Measurements from ENCODE around the gene KCNQ1OT1. TPM values are rescaled to one million over a fixed set of nuclear protein-coding genes. Genes with fewer than 3 reads are reported as not detected.

KCNQ1OT1 gene
- total RNA-seq, 2 donors from 2014 or later = 0.52 to 1.1 TPM

DNA sequence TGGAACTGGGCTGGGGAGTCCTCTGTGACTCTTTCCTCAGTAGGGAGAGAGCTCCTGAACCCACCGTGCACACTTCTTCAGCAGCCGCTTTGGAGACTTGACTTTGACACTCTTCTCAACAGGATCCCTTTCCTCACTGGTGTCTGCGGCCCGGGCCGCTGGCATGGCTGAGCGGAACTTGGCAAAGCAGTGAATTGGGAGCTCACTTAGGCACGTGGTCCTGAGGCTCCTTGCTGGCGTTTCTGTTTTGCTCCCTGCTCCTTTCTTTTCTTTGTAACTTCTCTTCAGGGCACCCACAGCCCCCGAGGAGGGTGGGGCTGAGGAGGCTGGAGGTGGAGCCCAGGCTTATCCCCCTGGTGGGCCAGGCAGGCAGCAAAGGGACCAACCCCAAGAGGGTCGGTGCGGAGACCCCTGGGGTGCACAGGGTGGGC is 8.4 kb upstream of the KCNQ1OT1 start:
- Mint-ChIP-seq H3K27ac (no peak overlapping the region), H3K9me3 (no peaks in the 10 kb centered on the region), H3K36me3 (no peaks in the 10 kb centered on the region), H3K4me3 (no peak overlapping the region), H3K4me1 (ENCODE audit: low read depth in 2 of 2) (no peaks in the 10 kb centered on the region), H3K27me3 (peaks cover 3 to 15% of the 10 kb centered on the region in 2 donors)
- DNase-seq (ENCODE audit: low spot score) (no peak), ATAC-seq (no peak)

DNA sequence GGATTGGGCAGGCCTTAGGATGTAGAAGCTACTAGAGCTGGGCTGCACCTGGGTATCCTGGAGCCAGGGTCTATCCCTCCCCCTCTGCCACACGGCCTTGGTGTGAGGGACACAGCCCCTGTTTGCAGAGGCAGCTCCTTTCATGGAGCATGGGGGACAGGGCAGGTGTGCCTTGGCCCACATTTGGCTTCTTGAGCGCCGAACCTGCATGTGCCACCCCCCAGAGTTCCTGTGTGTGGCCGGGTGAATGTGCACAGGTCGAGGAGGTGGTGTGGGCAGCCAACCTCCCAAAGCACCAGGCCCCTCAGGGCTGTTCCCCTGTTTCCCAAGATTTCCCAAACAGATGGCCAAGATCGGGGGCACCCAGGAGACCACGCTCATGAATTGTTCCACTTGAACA is 7.9 kb upstream of the KCNQ1OT1 start:
- DNase-seq (ENCODE audit: low spot score) (no peak), ATAC-seq (peak in 1 of 2 donors; percentile 3)
- peaks cover 3 to 15% of the 10 kb centered on the region in 2 donors for H3K27me3 Mint-ChIP-seq
- no peak overlapping the region for H3K27ac Mint-ChIP-seq
- no peaks in the 10 kb centered on the region for H3K9me3 Mint-ChIP-seq
- no peaks in the 10 kb centered on the region for H3K4me1 Mint-ChIP-seq (ENCODE audit: low read depth in 2 of 2)
- H3K36me3 Mint-ChIP-seq = no peaks in the 10 kb centered on the region
- no peak overlapping the region for H3K4me3 Mint-ChIP-seq

DNA sequence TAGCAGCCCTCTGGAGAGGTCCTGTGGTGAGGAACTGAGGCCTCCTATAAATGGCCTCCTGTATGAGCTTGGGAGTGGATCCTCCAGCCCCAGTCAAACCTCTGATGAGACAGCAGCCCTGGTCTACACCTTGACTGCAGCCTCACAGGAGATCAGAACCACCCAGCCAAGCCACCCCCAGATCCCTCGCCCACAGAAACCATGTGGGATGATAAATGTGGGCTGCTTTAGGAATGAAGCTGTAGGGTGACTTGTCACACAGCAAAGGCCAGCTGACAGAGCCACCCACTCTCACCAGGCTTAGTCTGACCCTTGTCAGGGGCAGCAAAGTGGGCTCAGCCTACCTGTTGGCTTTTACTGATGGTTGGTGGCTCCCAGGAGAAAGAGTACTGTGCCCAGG is 6.5 kb upstream of the KCNQ1OT1 start:
- DNase-seq (ENCODE audit: low spot score) (no peak), ATAC-seq (peak in 1 of 2 donors; percentile 29)
- H3K4me1 Mint-ChIP-seq (ENCODE audit: low read depth in 2 of 2) = no peaks in the 10 kb centered on the region
- H3K27me3 Mint-ChIP-seq = peaks cover 3 to 15% of the 10 kb centered on the region in 2 donors
- no peak overlapping the region for H3K4me3 Mint-ChIP-seq
- no peaks in the 10 kb centered on the region for H3K36me3 Mint-ChIP-seq
- no peak overlapping the region for H3K27ac Mint-ChIP-seq
- H3K9me3 Mint-ChIP-seq = no peaks in the 10 kb centered on the region

DNA sequence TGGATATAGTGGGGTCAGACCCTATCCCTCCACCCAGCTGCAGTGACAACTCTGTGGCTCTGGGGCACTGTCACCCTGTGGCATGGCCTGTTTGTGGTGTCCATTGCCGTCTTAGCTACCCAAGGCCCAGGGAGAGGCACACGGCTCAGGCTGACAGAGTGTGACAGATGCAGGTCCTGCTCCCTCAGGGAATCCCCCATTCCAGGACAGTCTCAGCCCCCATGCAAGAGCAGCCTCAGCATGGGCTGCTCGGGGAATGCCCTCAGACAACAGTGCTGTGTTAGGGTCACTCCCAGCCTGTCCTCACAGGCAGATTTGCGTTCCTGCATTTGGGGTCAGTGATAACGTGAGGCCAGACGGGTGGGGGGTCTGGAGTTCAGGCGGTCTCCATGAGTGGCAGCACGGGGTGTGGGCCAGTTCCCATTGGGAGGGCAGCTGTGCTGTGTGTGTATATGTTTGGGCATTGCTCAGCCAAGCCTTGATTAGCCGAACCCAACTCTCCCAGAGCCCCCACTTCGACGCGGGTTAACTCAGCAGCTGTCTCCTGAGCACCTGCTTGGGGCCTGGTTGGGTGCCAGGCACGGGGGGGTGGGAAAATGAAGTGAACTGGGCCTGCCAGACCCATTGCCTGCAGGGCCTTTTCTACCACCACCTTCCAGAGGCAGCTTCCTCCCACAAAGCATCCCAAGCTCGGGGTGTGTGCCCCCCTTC is 5.3 kb upstream of the KCNQ1OT1 start:
- Mint-ChIP-seq H3K4me1 (ENCODE audit: low read depth in 2 of 2) (no peaks in the 10 kb centered on the region), H3K27ac (no peak overlapping the region), H3K4me3 (no peak overlapping the region), H3K9me3 (no peaks in the 10 kb centered on the region), H3K27me3 (peaks cover 3 to 6% of the 10 kb centered on the region in 2 donors), H3K36me3 (no peaks in the 10 kb centered on the region)
- ATAC-seq = no peak
- DNase-seq (ENCODE audit: low spot score) = no peak

DNA sequence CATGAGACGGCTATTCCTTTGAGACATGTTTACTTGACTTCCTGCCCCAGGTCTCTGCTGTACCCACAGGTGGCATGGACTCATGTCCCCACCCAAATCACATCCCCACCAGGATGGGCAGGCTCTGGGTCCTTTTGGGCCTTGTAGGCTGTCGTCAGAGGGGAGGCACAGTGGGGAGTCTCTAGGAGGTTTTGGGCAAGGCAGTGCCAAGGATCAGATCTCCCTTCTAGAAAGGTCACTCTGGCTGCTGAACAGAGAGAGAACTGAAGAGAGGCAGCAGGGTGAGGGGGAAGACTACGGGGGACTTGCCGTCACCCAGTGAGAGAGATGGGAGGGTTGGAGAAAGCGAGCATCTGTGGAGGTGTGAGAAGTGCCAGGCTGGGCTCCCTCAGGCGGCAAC is 4.6 kb upstream of the KCNQ1OT1 start:
- Mint-ChIP-seq H3K27ac (no peak overlapping the region), H3K4me1 (ENCODE audit: low read depth in 2 of 2) (no peaks in the 10 kb centered on the region), H3K27me3 (peaks cover 0 to under 1% of the 10 kb centered on the region in 2 donors)

DNA sequence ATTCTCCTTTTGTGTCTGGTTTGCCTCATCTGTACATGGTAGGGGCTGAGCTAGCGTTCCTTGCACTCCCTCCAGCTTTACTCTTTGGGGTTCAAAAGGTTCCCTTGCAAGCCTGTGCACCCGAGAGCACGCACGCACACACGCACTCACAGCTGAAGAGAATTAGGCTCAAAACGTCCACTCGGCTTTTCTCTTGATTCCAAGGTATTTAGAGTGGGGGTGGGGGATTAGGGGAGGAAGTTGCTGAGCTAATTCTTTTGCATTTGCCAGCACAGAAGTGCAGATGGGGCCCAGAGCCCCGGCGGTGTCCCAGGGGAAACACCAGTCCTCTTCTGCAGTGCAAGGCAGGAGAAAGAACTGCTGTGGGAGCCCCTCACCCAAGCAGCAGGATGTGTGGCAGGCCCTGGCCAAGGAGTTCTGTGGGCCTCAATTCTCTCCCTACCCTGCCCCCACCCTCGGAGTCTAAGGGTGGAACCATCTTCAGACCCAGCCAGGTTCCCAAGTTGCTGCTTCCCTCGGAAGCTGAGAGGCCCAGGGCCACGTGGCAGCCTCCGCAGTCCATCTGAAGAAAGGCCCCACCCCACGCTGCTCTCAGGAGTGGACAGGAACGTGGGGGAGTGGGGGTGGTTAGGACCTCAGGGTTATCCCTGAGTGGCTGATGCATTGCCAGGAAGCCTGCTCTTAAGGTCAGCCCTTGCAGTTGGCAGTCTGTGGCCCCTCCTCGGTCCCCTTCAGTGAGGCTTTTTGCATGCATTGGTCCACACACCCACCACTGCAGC is 3.8 kb upstream of the KCNQ1OT1 start:
- Mint-ChIP-seq H3K4me1 (ENCODE audit: low read depth in 2 of 2) (peaks cover 2 to 7% of the 10 kb centered on the region in 2 donors), H3K27me3 (no peaks in the 10 kb centered on the region), H3K9me3 (no peaks in the 10 kb centered on the region), H3K36me3 (no peaks in the 10 kb centered on the region), H3K4me3 (no peak overlapping the region), H3K27ac (no peak overlapping the region)
- ATAC-seq (no peak), DNase-seq (ENCODE audit: low spot score) (no peak)

More for the DNA sequence above, 4.6 kb upstream of the KCNQ1OT1 start:
- no peaks in the 10 kb centered on the region for H3K36me3 Mint-ChIP-seq
- H3K9me3 Mint-ChIP-seq = no peaks in the 10 kb centered on the region
- no peak overlapping the region for H3K4me3 Mint-ChIP-seq
- ATAC-seq (no peak), DNase-seq (ENCODE audit: low spot score) (no peak)

DNA sequence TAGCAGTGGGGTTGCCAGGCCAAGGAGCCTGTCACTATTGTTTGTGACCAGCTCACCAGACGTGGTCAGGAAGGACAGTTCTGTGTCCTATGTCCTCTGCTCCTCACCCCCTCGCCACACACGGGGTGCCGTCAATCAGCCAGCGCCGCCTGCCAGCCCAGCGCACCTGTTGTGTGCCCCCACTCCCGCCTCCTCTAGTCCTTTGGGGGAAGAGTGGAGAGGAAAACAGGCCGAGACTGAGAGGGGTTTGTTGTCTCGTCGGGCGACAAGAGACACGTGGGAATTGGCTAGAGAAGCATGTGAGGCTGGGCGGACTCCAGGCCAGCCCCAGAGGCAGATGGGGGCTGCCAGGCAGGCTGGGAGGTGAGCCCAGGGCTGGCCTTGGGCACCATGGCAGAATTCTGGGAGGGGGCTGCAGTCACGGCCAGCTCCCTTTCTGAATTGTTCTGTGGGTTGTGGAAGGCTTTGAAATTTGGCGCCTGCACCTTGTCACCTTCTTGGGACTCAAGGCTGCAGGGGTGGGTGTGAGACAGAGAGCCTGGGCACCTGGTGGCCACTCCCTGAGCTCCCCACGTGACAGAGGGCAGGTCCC is 3.1 kb upstream of the KCNQ1OT1 start:
- no peak overlapping the region for H3K27ac Mint-ChIP-seq
- ATAC-seq (no peak), DNase-seq (ENCODE audit: low spot score) (peak; percentile 49)
- H3K36me3 Mint-ChIP-seq = no peaks in the 10 kb centered on the region
- no peak overlapping the region for H3K4me3 Mint-ChIP-seq
- peaks cover 7 to 11% of the 10 kb centered on the region in 2 donors for H3K4me1 Mint-ChIP-seq (ENCODE audit: low read depth in 2 of 2)
- no peaks in the 10 kb centered on the region for H3K27me3 Mint-ChIP-seq
- H3K9me3 Mint-ChIP-seq = no peaks in the 10 kb centered on the region

DNA sequence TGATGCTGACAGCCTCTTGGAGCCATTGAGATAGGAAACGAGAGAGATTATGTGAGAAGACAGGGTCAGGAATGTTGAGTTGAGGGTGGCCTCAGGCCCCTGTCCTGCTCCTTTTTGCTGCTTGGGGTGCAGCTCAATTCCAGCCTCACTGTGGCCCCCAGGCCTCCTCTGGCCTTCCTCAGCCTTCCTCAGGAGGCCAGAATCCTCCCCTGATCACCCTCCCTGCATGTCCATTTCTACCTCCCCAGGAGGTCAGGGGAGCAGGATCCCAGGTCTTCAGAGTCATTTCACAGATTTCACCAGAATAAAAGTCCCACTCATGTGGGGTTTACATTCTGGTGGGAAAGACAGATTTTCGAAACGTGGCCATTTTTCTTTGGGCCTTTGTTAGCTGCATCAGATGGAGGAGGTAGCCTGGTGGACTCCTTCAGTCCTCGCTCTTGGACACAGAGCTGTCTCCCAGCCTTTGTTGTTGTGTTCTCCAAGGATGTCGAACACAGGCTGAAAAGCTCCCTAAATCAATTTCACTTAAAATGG is 2.2 kb upstream of the KCNQ1OT1 start:
- DNase-seq (ENCODE audit: low spot score) (no peak), ATAC-seq (no peak)
- Mint-ChIP-seq H3K9me3 (no peaks in the 10 kb centered on the region), H3K36me3 (no peaks in the 10 kb centered on the region), H3K4me3 (peak overlapping the region; percentile 15), H3K27me3 (no peaks in the 10 kb centered on the region), H3K4me1 (ENCODE audit: low read depth in 2 of 2) (peaks cover 7 to 11% of the 10 kb centered on the region in 2 donors), H3K27ac (no peak overlapping the region)

DNA sequence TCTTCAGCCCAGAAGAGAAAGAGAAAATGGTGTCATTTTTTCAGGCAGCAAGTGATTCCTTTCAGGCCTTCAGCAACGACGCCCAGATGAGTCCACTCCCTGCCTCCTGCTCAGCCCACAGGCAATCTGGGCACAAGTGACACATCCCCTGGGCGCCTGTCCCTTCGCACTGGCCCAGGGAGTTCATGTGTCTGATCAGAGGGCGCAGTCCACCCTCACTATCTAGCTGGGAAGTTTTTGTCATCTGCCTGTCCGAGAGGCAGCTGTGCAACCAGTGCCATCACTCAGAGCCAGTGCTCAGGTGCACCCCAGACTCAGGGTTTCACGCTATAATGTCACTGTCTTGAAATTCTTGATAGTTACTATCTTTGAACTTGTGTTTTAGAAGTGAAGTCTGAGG is 1.4 kb upstream of the KCNQ1OT1 start:
- ATAC-seq (no peak), DNase-seq (ENCODE audit: low spot score) (peak; percentile 47)
- Mint-ChIP-seq H3K27me3 (no peaks in the 10 kb centered on the region), H3K36me3 (no peaks in the 10 kb centered on the region), H3K27ac (no peak overlapping the region), H3K4me3 (no peak overlapping the region), H3K9me3 (no peaks in the 10 kb centered on the region), H3K4me1 (ENCODE audit: low read depth in 2 of 2) (peaks cover 7 to 11% of the 10 kb centered on the region in 2 donors)

DNA sequence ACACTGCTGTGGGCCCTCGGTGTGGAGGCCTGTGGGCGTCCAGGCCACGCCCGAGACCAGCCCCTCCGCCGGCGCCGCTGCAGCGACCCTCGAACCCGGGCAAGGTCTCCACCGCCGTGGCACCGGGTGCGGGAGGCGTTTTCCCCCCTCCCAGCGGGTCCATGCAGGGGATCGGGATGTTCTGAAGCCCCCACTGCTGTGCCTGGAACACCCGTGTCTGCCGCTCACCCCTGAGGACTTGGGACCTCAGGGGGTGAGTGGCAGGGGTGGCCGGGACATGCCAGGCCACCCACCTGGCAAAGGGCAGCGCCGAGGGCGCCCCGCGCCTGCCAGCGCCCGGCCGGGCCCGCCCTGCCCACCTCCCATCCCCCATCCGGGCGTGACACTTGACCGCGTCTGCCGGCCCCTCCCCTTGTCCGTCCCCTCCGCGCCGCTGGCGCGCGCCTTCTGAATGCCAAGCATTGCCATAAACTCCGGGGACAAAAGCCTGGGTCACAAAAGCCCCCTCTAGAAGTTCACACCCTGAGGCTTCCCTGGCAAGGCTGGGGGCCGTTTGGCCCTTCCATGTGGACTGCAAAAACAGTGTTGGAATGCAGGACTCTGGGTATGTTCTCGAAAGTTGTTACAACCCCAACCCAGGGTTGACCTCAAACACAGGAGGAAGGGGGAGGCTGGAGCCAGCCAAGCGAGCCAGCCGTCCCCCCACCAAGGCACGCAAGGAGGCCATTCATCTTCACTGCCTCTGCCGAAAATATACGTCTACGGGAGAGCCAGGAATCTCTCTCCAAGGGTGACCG is 819 bp upstream of the KCNQ1OT1 start:
- DNase-seq (ENCODE audit: low spot score) (peak; percentile 71), ATAC-seq (peak; percentile 46 to 57)
- Mint-ChIP-seq H3K4me1 (ENCODE audit: low read depth in 2 of 2) (peaks cover 7 to 11% of the 10 kb centered on the region in 2 donors), H3K27ac (no peak overlapping the region), H3K36me3 (no peaks in the 10 kb centered on the region), H3K27me3 (no peaks in the 10 kb centered on the region), H3K9me3 (no peaks in the 10 kb centered on the region), H3K4me3 (peak overlapping the region; percentile 85)

DNA sequence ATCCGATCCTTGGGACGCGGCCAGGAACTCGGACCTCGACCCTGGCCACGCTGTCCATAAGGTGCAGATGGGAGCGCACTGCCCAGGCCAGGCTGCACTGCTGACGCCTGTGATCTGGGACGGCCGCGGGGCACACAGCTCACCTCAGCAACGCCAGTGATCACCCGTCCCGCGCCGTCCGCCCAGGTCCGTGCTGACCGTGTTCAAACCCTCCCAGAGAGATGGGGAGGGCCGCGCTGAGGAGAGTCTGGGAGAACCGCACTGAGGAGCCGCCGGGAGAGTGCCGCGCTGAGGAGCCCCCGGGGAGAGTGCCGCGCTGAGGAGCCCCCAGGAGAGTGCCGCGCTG is 636 bp downstream of the KCNQ1OT1 start:
- H3K9me3 Mint-ChIP-seq = no peaks in the 10 kb centered on the region
- peak overlapping the region; percentile 11 to 49 for H3K27ac Mint-ChIP-seq
- H3K27me3 Mint-ChIP-seq = no peaks in the 10 kb centered on the region
- ATAC-seq = peak; percentile 0 to 25
- peak overlapping the region; percentile 85 for H3K4me3 Mint-ChIP-seq
- DNase-seq (ENCODE audit: low spot score) = no peak
- peaks cover 7 to 11% of the 10 kb centered on the region in 2 donors for H3K4me1 Mint-ChIP-seq (ENCODE audit: low read depth in 2 of 2)
- no peaks in the 10 kb centered on the region for H3K36me3 Mint-ChIP-seq

DNA sequence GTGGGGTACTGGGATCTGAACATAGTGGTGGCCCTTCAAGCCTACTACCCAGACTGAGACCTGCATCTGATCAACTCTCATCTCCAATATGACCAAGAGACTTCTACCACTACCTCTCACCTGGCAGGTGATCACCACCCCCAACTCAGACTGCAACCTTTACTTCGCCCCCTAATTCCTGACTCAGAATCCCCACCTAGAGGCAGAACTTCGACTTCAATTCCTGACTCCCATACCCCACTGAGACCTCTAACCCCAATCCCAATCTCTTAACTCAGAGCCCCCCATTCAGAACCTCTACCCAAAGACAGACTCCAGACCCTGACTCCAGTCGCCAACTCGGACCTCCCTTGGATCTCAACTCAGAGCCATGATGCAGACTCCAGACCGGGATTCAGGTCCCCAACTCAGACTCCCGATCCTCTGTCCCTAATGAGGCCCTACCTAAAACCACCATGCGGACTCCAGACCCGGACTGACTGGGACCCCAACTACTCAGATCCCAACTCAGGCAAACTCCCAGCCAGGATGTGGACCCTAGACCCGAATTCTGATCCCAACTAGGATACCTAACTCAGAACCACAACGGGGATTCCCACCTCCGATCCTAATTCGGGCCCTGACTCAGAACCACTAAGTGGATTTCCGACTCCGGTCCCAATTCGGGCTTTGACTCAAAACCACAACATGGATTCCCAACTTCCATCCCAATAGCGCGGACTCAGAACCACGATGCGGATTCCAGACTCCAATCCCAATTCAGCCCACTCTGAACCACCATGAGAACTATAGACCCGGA is 1.2 kb downstream of the KCNQ1OT1 start:
- H3K4me3 Mint-ChIP-seq = peak overlapping the region; percentile 85
- H3K27ac Mint-ChIP-seq = peak overlapping the region; percentile 11 to 49
- no peak for DNase-seq (ENCODE audit: low spot score)

DNA sequence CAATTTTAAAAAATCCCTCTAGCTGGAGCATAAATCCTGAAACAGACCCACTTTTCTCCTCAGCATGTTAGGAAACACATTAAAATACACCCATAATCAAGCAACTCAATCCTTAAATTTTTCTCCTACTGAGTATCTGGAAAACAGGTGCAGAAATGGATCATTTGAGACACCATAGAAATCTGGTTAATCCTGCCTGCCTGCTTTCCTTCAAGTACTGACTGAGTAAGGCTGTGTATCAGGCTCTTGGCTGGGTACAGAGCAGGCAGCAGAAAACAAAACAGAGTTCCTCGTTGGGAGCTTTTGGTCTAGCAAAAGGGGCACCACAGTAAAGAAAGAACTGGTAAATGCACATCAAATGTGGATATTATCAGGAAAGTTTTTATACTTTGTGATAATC is 1.9 kb downstream of the KCNQ1OT1 start:
- peaks cover 7 to 11% of the 10 kb centered on the region in 2 donors for H3K4me1 Mint-ChIP-seq (ENCODE audit: low read depth in 2 of 2)
- H3K36me3 Mint-ChIP-seq = no peaks in the 10 kb centered on the region
- H3K27me3 Mint-ChIP-seq = no peaks in the 10 kb centered on the region
- H3K9me3 Mint-ChIP-seq = no peaks in the 10 kb centered on the region
- no peak for ATAC-seq
- no peak for DNase-seq (ENCODE audit: low spot score)
- H3K4me3 Mint-ChIP-seq = peak overlapping the region; percentile 85
- H3K27ac Mint-ChIP-seq = no peak overlapping the region

More for the DNA sequence above, 1.2 kb downstream of the KCNQ1OT1 start:
- Mint-ChIP-seq H3K27me3 (no peaks in the 10 kb centered on the region), H3K9me3 (no peaks in the 10 kb centered on the region), H3K36me3 (no peaks in the 10 kb centered on the region), H3K4me1 (ENCODE audit: low read depth in 2 of 2) (peaks cover 7 to 11% of the 10 kb centered on the region in 2 donors)
- ATAC-seq = no peak

Measured in natural killer cell treated with Interleukin-12 subunit alpha and Interleukin-12 subunit beta and Interleukin-15 and Interleukin-18, amount 100 ng/mL, for 72 hours (primary cell).